Type B pancreatic cell (in vitro differentiated cells): Measurements from ENCODE around the gene ABTB1. TPM values are rescaled to one million over a fixed set of nuclear protein-coding genes. Genes with fewer than 3 reads are reported as not detected.
"Not testable (repeated sequence)": the region's sequence is repeated elsewhere in the genome, so short reads cannot be mapped to it uniquely, and the experiment has no call there.

Experiments
- DNase-seq: peaks from one replicate; pipeline ENCODE4 v3.0.0; 2021; ENCODE audit warnings: mixed read lengths; ENCODE audit not compliant: unreplicated experiment; ENCODE audit errors: extremely low spot score
- H3K27ac Mint-ChIP-seq: 2 replicates; pipeline ENCODE4 v1.8.0; 2021; ENCODE audit warnings: mild to moderate bottlenecking, mixed read lengths
- H3K27me3 Mint-ChIP-seq: 2 replicates; pipeline ENCODE4 v1.8.0; 2021; ENCODE audit warnings: mixed read lengths
- H3K36me3 Mint-ChIP-seq: 2 replicates; pipeline ENCODE4 v1.8.0; 2021; ENCODE audit warnings: mixed read lengths
- H3K4me1 Mint-ChIP-seq: one replicate; pipeline ENCODE4 v1.8.0; 2021; ENCODE audit warnings: mixed read lengths; ENCODE audit not compliant: unreplicated experiment
- H3K4me3 Mint-ChIP-seq: 2 replicates; pipeline ENCODE4 v1.8.0; 2021; ENCODE audit warnings: mild to moderate bottlenecking, mixed read lengths
- H3K9me3 Mint-ChIP-seq: 2 replicates; pipeline ENCODE4 v1.8.0; 2021; ENCODE audit warnings: mixed read lengths
- total RNA-seq: library from RNA; stranded (reverse); gene quantifications from 2 replicates; pipeline ENCODE4 v1.2.1, GENCODE V29; 2021; ENCODE audit warnings: low replicate concordance
- TF ChIP-seq, protein P1 (sequence below): fragments of 200-600 bp; sonication (generic); conservative IDR thresholded peaks from 2 replicates; pipeline ENCODE4 v1.5.0; 2021; ENCODE audit warnings: antibody characterized with exemption, mild to moderate bottlenecking

The ABTB1 gene
- total RNA-seq, 1 donor from 2014 or later: 17.8 TPM

DNA sequence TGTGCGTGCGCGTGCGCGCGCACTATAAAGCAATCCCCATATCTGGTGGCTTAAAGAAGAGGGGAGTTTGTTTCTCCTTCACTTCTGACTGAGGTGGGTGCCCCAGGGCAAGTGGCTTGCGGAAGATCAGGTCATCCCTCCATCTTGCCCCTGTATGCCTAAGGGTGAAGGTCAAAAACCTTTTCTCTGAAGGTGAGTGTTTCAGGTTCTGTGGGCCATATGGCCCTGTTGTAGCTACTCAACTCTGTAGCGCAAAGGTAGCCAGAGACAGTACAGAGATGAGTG, 5.5 kb downstream of the ABTB1 start:
- H3K27ac Mint-ChIP-seq: no peak overlapping the region
- no peaks in the 10 kb centered on the region for H3K9me3 Mint-ChIP-seq
- H3K27me3 Mint-ChIP-seq: peaks cover 5% of the 10 kb centered on the region
- TF ChIP-seq, protein P1, sequence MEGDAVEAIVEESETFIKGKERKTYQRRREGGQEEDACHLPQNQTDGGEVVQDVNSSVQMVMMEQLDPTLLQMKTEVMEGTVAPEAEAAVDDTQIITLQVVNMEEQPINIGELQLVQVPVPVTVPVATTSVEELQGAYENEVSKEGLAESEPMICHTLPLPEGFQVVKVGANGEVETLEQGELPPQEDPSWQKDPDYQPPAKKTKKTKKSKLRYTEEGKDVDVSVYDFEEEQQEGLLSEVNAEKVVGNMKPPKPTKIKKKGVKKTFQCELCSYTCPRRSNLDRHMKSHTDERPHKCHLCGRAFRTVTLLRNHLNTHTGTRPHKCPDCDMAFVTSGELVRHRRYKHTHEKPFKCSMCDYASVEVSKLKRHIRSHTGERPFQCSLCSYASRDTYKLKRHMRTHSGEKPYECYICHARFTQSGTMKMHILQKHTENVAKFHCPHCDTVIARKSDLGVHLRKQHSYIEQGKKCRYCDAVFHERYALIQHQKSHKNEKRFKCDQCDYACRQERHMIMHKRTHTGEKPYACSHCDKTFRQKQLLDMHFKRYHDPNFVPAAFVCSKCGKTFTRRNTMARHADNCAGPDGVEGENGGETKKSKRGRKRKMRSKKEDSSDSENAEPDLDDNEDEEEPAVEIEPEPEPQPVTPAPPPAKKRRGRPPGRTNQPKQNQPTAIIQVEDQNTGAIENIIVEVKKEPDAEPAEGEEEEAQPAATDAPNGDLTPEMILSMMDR: no peak
- H3K4me1 Mint-ChIP-seq: peaks cover 17% of the 10 kb centered on the region
- no peaks in the 10 kb centered on the region for H3K36me3 Mint-ChIP-seq
- H3K4me3 Mint-ChIP-seq: no peak overlapping the region
- no peak for DNase-seq

DNA sequence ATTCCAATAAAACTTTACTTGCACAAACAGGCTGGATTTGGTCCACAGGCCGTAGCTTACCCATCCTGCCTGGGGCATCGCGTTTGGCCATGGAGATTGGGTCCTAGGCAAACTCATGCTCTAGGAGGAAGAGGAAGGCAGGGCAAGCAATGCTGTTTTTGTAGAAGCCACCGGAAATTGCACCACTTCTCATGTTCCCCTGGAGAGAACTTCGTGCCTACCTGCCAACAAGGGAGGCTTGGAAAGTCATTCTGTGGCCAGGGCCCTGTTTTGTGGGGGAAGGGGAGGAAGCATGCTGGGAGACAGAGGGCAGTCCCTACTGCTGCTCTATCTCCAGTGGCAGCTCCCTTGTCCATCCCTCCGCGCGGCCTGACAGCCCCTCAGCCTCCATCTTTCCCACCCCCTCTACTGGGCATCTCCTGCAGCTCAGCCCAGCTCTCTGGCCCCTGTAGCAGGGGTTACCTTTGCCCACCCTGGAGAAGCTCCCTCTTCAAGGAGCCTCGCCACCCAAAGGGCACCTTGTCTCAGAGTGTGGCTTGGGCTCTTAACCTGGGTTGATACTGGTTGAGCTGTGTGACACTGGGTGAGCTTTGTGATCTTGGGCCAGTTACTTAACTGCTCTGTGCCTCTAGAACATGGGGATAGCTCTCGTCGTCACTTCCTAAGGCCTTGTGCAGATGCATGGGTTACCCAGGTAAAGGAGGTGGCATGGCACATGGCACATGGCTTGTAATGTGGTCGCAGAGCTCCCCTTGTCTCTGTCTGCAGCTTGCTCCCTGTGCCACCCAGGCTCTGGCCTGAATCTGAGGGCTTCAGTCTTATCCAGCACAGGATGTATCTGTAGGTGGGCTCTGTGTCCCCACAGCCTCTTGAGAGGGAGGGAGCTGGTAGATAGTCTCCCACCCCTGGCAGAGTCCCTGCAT, 6.1 kb downstream of the ABTB1 start:
- DNase-seq: no peak
- Mint-ChIP-seq H3K4me3 (no peak overlapping the region), H3K4me1 (peaks cover 21% of the 10 kb centered on the region), H3K36me3 (no peaks in the 10 kb centered on the region), H3K9me3 (no peaks in the 10 kb centered on the region), H3K27me3 (peaks cover 1% of the 10 kb centered on the region), H3K27ac (no peak overlapping the region)
- TF ChIP-seq, protein P1: no peak

DNA sequence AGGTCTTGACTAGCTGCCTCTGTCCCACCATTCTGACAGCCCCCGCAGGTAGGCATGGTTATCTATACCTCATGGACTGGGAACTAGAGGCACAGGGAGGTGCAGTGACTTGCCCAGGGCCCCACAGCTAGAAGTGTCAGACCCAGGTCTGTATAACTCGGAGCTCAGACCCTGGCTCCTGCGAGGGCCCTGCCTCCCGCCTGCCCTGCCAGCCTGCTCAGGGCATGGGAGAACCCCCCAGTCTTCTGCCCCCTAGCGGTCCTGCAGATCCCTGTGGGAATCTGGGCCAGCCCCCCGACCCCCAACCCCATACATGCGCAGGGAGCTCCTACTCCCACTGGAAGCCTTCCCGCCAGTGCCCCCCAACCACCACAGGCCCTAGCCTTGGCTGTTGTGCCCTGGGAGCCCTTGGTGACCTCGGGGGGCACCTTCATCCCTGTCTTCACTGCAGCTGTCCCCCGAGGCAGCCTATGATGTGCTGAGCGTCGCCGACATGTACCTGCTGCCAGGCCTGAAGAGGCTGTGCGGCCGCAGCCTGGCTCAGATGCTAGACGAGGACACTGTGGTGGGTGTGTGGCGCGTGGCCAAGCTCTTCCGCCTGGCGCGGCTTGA, 6.9 kb downstream of the ABTB1 start:
- Mint-ChIP-seq H3K36me3 (no peaks in the 10 kb centered on the region), H3K27me3 (no peaks in the 10 kb centered on the region), H3K4me3 (no peak overlapping the region), H3K27ac (no peak overlapping the region), H3K4me1 (peaks cover 22% of the 10 kb centered on the region), H3K9me3 (no peaks in the 10 kb centered on the region)
- peak; percentile 67 for DNase-seq
- TF ChIP-seq, protein P1: peak; percentile 27

DNA sequence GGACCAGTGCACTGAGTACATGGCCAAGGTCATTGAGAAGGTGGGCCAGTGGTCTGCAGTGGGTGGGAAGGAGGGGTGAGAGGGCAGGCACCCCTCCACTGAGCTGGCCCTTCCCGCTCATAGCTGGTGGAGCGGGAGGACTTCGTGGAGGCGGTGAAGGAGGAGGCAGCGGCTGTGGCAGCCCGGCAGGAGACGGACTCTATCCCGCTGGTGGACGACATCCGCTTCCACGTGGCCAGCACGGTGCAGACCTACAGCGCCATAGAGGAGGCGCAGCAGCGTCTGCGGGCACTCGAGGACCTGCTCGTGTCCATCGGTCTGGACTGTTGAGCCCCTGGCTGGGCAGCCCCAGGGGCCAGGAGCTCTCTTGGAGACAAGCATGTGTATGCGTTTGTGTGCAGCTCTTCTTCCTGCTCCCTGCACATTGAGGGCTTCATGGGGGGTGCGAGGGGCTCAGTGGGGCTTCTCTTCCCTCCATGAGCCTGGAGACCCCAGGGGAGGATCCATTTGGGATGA, 7.5 kb downstream of the ABTB1 start:
- Mint-ChIP-seq H3K27ac (no peak overlapping the region), H3K4me1 (peaks cover 22% of the 10 kb centered on the region), H3K4me3 (no peak overlapping the region), H3K9me3 (no peaks in the 10 kb centered on the region), H3K27me3 (no peaks in the 10 kb centered on the region), H3K36me3 (no peaks in the 10 kb centered on the region)
- no peak for DNase-seq
- TF ChIP-seq, protein P1: no peak

DNA sequence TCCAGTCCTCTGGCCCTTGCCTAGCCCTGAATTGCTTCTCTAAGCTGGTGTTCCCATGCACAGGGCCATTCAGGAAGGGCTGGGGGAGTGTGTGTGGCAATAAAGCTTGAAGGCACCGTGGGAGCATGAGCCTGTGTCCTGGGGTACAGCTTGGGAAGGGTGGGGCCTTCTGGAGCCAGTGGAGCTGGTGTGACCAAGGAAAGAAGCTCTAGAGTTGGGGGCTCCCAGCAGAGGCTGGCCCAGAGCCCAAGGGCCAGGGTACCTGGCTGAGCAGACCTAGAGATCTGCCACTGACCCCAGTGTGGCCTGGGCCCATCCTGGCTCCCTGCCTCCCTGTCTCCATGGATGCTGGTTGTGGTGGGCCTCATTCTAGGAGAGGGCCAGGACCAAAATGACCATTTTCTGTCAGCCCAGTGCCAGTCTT, 8.1 kb downstream of the ABTB1 start:
- DNase-seq: peak; percentile 56
- TF ChIP-seq, protein P1: no peak
- H3K36me3 Mint-ChIP-seq: no peaks in the 10 kb centered on the region
- no peak overlapping the region for H3K4me3 Mint-ChIP-seq
- H3K9me3 Mint-ChIP-seq: no peaks in the 10 kb centered on the region
- no peaks in the 10 kb centered on the region for H3K27me3 Mint-ChIP-seq
- peaks cover 22% of the 10 kb centered on the region for H3K4me1 Mint-ChIP-seq
- H3K27ac Mint-ChIP-seq: no peak overlapping the region

DNA sequence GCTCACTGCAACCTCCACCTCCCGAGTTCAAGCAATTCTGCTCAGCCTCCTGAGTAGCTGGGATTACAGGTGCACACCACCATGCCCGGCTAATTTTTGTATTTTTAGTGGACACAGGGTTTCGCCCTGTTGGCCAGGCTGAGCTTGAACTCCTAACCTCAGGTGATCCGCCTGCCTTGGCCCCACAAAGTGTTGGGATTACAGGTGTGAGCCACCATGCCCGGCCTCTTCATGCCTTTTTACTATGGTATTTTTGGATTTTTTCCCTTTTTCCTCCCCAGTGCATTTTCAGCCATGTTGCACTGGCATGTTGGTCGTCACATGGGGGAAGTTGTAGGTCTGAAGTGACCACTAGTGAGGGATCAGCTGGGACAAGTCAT, 9.4 kb downstream of the ABTB1 start:
- H3K27me3 Mint-ChIP-seq, H3K27ac Mint-ChIP-seq, H3K36me3 Mint-ChIP-seq, H3K9me3 Mint-ChIP-seq, H3K4me3 Mint-ChIP-seq, DNase-seq: not testable (repeated sequence)
- peaks cover 18% of the 10 kb centered on the region for H3K4me1 Mint-ChIP-seq
